HAP-1 (cell line): Measurements from ENCODE around the gene HSPB6.

ENCODE experiments used
- DNase-seq, 2 experiments: peaks; one replicate each; pipeline ENCODE4 v3.0.0-alpha.2; 2016 to 2020; ENCODE audit warnings: low spot score in 2 of 2
- H3K27me3 ChIP-seq: fragments of 250-450 bp; sonication (Bioruptor Pico); 2 replicates; pipeline ENCODE4 v1.5.1; 2020; ENCODE audit warnings: low read depth, mild to moderate bottlenecking, moderate library complexity
- H3K36me3 ChIP-seq: fragments of 250-450 bp; sonication (Bioruptor Pico); replicated peaks from 2 replicates; pipeline ENCODE4 v1.5.1; 2020; ENCODE audit warnings: mild to moderate bottlenecking
- H3K4me1 ChIP-seq: fragments of 250-450 bp; sonication (Bioruptor Pico); 2 replicates; pipeline ENCODE4 v1.5.1; 2020; ENCODE audit warnings: mild to moderate bottlenecking
- H3K4me3 ChIP-seq: fragments of 250-450 bp; sonication (Bioruptor Pico); 2 replicates; pipeline ENCODE4 v1.5.1; 2020; ENCODE audit warnings: mild to moderate bottlenecking, moderate library complexity
- H3K9me3 ChIP-seq: fragments of 250-450 bp; sonication (Bioruptor Pico); 2 replicates; pipeline ENCODE4 v1.5.1; 2020; ENCODE audit warnings: mild to moderate bottlenecking, moderate library complexity
- in situ Hi-C: fragments of 300-500 bp; cut with MboI; formaldehyde crosslinking; loops from 3 replicates; pipeline ENCODE4 v1.14.3; 2020; ENCODE audit warnings: low sequenced_read_pairs, inconsistent platforms, mixed read lengths

The HSPB6 gene

GRCh38 chr19:35752746-35753350, 4.0 kb downstream of the HSPB6 start:
- in situ Hi-C loops, result loop anchor here (5.0 kb wide), 1 partner anchor 179 kb away; no protein-coding TSS in a partner anchor
- Histone ChIP-seq H3K9me3 (no peaks in the 10 kb centered on the region), H3K4me1 (peaks cover 7% of the 10 kb centered on the region; the same call in 1 of the 2 replicates), H3K36me3 (peaks cover 9% of the 10 kb centered on the region), H3K4me3 (no peak overlapping the region), H3K27me3 (no peaks in the 10 kb centered on the region)
- DNase-seq, result no peak

- H3K4me3 ChIP-seq, result no peak overlapping the region
- no peaks in the 10 kb centered on the region for H3K27me3 ChIP-seq
- in situ Hi-C loops, result loop anchor here (5.0 kb wide), 1 partner anchor 180 kb away; no protein-coding TSS in a partner anchor
- DNase-seq, result no peak
- peaks cover 6% of the 10 kb centered on the region; the same call in 1 of the 2 replicates for H3K4me1 ChIP-seq
- peaks cover 9% of the 10 kb centered on the region for H3K36me3 ChIP-seq
- H3K9me3 ChIP-seq, result no peaks in the 10 kb centered on the region
These were observed 4.7 kb downstream of the HSPB6 start for GRCh38 chr19:35751839-35752745.

DNA sequence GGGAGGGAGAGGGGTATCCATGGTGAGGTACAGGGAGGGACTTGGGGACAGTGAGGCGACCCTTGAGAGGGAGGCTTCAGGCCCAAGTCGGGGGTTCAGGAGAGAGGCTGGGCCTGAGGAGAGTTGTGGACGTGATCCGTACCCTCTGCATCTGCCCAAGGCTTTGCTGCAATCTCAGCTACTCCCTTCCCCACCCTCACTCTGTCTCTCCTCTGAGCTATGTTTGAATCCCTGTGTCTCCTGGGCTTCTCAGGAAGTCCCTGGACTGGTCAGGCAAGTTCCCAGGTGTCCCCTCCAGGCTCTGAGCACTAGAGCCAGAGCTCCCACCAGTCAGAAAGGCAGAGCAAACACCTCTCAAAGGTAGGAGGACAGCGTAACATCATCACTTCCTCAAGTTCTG, 6.7 kb downstream of the HSPB6 start:
- Histone ChIP-seq H3K4me1 (peaks cover 4% of the 10 kb centered on the region; the same call in 1 of the 2 replicates), H3K36me3 (peaks cover 9% of the 10 kb centered on the region), H3K9me3 (no peaks in the 10 kb centered on the region), H3K4me3 (no peak overlapping the region), H3K27me3 (no peaks in the 10 kb centered on the region)
- no peak for DNase-seq
- in situ Hi-C loops, result loop anchor here (5.0 kb wide), 1 partner anchor 182 kb away; no protein-coding TSS in a partner anchor

DNA sequence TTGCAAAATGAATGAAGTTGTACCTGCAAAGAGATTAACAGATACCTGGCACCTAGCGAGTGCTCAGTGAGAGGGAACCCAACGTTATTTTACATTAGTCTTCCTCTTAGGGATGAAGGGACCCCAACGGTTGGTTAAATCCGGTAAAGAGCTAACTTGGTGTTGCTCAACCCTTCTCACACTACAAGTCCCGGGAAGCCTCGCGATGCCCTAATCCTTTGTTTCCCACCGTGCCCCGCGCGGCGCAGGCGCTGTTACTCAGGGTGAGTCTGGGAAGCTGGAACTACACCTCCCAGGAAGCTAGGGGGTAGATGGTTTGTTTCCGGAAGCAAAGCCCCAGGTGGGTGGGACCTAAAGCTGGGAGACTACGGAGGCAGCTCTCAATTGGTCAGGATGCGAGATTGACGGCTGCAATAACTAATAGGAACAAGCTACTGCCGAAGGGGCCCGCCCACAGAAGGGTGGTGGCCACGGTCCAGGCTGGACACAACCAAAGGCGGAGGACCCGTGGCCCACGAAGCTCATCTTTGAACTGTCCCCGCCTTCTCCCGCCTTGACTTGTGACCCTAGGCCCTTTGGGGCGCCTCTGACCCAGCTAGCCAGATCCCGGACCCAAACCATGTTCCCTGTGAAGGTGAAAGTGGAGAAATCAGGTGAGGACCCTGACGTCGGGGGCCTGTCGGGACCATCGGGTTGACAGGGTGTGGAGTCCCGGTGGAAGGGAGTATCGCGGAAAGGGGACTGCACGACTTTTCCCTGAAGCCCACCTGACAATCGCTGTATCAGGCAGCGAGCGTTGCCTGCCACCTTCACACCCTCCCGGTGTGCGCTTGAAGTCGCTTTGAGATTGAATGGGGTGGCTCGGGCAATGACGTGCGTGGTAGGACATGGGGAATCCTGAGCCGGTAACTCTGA, 8.5 kb downstream of the HSPB6 start, which contains the start of gene LIN37:
Gene LIN37 (plus strand): TSS at position 471 of the 915 bp plus-strand sequence. CDS start 149 bp downstream, at position 620.
- Histone ChIP-seq H3K4me1 (peaks cover 7% of the 10 kb centered on the region), H3K9me3 (no peaks in the 10 kb centered on the region), H3K27me3 (no peaks in the 10 kb centered on the region), H3K4me3 (peak within 1 kb of the TSS; percentile 78), H3K36me3 (peaks cover 4% of the 10 kb centered on the region)
- DNase-seq, result peak; percentile 98 to 99
- in situ Hi-C loops, result no loop called here

GRCh38 chr19:35746531-35746930, 10.3 kb downstream of the HSPB6 start:
- Histone ChIP-seq H3K9me3 (no peaks in the 10 kb centered on the region), H3K27me3 (no peaks in the 10 kb centered on the region), H3K4me3 (peak overlapping the region; percentile 63), H3K4me1 (peaks cover 9% of the 10 kb centered on the region), H3K36me3 (no peaks in the 10 kb centered on the region; the same call in none of the 2 replicates)
- DNase-seq, result no peak
- in situ Hi-C loops, result no loop called here

DNA sequence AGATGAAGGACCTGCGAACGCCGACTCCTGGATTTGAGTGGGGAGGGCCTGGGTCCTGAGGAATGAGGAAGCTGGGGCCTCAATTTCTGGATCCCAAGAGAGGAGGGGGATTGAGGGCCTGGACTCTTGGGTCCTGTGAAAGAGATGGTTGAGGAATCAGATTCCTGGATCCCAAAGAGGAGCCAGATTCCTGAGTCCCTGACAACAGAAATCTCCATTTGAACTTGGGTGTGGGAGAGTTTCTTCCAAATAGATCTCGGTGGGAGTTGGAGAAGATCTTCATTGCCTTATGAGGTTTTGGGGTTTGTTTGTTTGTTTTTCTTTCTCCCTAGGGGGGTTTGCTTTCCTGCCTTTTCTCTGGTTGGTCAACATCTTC, 10.8 kb downstream of the HSPB6 start:
- H3K4me3 ChIP-seq, result peak overlapping the region; percentile 63
- H3K4me1 ChIP-seq, result peaks cover 9% of the 10 kb centered on the region
- in situ Hi-C loops, result no loop called here
- no peak for DNase-seq
- no peaks in the 10 kb centered on the region for H3K27me3 ChIP-seq
- no peaks in the 10 kb centered on the region; the same call in none of the 2 replicates for H3K36me3 ChIP-seq
- no peaks in the 10 kb centered on the region for H3K9me3 ChIP-seq

GRCh38 chr19:35745328-35746086, 11.3 kb downstream of the HSPB6 start, which contains the start of the genes PSENEN and U2AF1L4:
PSENEN (plus strand) TSS chr19:35745651; CDS start chr19:35745931, 280 bp downstream.
U2AF1L4 (minus strand) TSS chr19:35745418; CDS start chr19:35745391, 27 bp downstream.
- peak within 1 kb of the TSS; percentile 63 for H3K4me3 ChIP-seq
- in situ Hi-C loops, result no loop called here
- no peaks in the 10 kb centered on the region; the same call in none of the 2 replicates for H3K36me3 ChIP-seq
- no peaks in the 10 kb centered on the region for H3K27me3 ChIP-seq
- peak; percentile 97 to 99 for DNase-seq
- H3K9me3 ChIP-seq, result no peaks in the 10 kb centered on the region
- H3K4me1 ChIP-seq, result peaks cover 9% of the 10 kb centered on the region

DNA sequence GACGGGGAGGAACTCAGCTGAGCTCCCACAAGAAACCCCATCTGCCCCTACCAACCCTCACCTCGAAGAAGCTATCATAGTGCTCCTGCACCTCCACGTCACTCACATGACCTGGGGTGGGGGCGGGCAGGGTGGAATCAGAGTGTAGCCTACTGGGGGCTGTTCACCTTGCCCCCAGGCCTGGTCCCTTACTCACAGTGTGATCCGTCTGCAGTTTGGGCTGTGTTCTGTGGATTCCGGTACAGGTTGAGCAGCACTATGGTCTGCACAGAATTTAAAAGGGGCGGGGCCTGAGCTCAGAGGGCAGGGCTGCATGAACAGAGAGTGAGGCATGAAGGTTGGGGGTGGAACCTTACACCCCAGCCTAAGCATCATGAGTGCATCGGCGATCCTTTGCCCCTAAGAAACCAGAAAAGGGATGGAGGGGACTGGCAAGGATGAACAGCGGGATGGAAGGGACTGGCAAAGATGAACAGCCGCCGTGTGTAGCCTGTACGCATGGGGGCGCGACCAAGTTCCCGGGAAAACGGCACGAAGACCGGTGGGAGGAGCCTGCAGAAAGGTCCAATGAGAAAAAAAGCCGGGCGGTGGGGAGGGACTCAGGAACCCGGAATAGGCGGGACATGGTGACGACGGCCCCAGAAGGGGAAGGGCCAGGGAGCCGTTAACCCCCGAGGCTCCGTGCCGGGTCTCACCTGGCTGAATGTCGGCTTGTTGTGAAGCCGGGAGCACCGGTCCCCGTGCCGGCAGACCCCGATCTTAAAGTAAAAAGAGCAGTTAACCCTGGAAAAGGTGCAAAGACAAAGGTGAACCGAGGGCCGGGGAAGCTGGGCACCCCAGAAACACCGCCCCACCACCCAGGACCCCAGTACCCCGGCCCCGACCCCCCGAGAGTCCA, 12.2 kb downstream of the HSPB6 start:
- Histone ChIP-seq H3K36me3 (no peaks in the 10 kb centered on the region; the same call in none of the 2 replicates), H3K27me3 (no peaks in the 10 kb centered on the region), H3K9me3 (no peaks in the 10 kb centered on the region), H3K4me1 (peaks cover 13% of the 10 kb centered on the region), H3K4me3 (peak overlapping the region; percentile 63)
- in situ Hi-C loops, result no loop called here
- peak; percentile 94 to 98 for DNase-seq

- H3K9me3 ChIP-seq, result no peaks in the 10 kb centered on the region
- H3K4me3 ChIP-seq, result peak overlapping the region; percentile 63
- H3K27me3 ChIP-seq, result no peaks in the 10 kb centered on the region
- peaks cover 15% of the 10 kb centered on the region for H3K4me1 ChIP-seq
- DNase-seq, result no peak
- in situ Hi-C loops, result no loop called here
- peaks cover 6% of the 10 kb centered on the region for H3K36me3 ChIP-seq
These were observed 13.0 kb downstream of the HSPB6 start for GRCh38 chr19:35743640-35744429.

DNA sequence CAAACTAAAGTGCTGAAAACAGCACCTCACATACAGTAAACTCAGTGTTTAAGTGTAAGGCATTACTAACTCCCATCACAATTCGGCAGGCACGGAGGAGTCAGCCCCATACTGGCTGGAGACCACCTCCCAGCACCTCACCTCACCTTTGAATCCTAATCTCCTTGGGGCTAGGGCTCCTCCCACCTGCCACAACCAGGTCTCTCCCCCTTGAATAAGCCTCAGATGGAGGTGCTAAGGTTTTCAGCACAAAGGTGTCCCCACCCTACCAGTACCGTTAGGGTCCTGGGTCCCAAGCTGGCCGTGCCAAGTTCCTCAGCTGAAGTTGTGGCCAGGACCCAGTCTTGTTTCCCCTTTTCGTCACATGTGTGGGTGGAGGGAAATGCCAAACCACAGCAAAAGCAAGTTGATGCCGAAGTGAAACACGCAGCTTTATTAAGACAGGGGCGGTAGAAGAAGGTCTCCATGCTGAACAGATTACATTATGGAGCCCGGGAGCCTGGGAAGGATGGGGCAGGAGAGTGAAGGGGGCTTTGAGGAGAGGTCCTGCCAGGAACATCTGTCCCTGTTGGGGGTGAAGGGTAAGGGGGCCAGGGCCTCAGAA, 14.6 kb downstream of the HSPB6 start, which contains the start of gene IGFLR1:
Gene IGFLR1 (minus strand): TSS at position 332 of the 604 bp plus-strand sequence. CDS start 1,272 bp downstream, outside the sequence.
- in situ Hi-C loops, result no loop called here
- H3K9me3 ChIP-seq, result no peaks in the 10 kb centered on the region
- no peaks in the 10 kb centered on the region for H3K27me3 ChIP-seq
- H3K36me3 ChIP-seq, result peaks cover 22% of the 10 kb centered on the region
- H3K4me3 ChIP-seq, result peak within 1 kb of the TSS; percentile 57
- no peak for DNase-seq
- H3K4me1 ChIP-seq, result peaks cover 11% of the 10 kb centered on the region

DNA sequence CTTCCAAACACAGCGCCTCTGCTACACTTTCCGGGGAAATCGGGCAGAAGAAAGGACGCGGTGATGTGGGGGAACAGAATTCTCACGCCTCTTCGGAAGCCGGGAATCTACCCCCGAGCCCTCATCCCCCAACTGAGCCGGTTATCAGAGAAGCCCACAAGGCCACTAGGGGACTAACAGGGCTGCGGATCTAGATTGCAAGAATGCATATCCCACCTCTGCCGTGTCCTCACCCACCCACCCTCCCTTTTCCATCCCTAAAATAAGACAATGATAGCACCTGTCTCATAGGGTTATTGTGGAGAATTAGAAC, 15.7 kb downstream of the HSPB6 start:
- Histone ChIP-seq H3K9me3 (no peaks in the 10 kb centered on the region), H3K4me1 (peaks cover 11% of the 10 kb centered on the region), H3K27me3 (no peaks in the 10 kb centered on the region), H3K4me3 (peak overlapping the region; percentile 57), H3K36me3 (peaks cover 32% of the 10 kb centered on the region)
- in situ Hi-C loops, result no loop called here
- DNase-seq, result no peak
